Measurements from ENCODE around the gene INAFM2.

The INAFM2 gene

GRCh38 chr15:40365016-40365415 is 41.5 kb downstream of the INAFM2 start:
- DNase-seq, result no peak

GRCh38 chr15:40365624-40366456 is 42.3 kb downstream of the INAFM2 start:
- DNase-seq, result no peak

DNA sequence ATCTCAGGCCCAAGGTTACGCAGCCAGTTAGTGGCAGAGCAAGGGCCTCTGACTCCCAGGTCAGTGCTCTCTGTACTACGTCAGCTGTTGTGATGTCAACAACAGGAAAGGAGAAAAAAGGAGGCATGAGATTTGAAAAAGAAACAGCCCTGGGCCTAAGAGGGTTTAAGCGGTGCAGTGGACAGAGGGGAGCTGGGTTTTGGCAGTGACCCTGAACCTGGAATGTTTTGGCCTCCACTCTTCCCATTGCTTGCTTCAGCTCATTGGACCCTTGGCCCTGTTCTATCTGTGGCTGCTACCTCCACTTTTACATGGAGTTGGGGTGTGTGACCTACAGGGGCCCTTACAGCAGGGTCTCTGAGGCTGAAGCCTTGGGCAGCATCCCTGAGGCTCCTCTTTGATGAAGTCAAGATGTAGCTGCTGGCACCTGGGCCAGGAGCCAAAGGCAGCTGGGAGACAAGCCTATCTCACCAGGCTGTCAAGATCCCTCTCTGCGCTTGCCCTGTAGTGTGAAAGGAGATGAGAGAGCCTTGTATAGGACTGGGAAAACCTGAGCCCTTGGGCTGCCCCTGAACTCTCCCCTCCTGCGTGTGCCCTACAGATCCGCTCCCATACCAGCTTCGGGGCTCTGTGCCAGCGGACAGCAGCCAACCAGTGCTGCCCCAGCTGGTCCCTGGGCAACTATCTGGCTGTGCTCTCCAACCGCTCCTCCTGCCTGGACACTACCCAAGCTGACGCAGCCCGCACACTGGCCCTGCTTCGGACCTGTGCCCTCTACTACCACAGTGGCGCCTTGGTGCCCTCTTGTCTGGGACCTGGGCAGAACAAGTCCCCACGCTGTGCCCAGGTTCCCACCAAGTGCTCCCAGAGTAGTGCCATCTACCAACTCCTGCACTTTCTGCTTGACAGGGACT is 43.2 kb downstream of the INAFM2 start:
- no peak for DNase-seq

- DNase-seq, result no peak
Observed at GRCh38 chr15:40367371-40367685, 43.8 kb downstream of the INAFM2 start.

DNA sequence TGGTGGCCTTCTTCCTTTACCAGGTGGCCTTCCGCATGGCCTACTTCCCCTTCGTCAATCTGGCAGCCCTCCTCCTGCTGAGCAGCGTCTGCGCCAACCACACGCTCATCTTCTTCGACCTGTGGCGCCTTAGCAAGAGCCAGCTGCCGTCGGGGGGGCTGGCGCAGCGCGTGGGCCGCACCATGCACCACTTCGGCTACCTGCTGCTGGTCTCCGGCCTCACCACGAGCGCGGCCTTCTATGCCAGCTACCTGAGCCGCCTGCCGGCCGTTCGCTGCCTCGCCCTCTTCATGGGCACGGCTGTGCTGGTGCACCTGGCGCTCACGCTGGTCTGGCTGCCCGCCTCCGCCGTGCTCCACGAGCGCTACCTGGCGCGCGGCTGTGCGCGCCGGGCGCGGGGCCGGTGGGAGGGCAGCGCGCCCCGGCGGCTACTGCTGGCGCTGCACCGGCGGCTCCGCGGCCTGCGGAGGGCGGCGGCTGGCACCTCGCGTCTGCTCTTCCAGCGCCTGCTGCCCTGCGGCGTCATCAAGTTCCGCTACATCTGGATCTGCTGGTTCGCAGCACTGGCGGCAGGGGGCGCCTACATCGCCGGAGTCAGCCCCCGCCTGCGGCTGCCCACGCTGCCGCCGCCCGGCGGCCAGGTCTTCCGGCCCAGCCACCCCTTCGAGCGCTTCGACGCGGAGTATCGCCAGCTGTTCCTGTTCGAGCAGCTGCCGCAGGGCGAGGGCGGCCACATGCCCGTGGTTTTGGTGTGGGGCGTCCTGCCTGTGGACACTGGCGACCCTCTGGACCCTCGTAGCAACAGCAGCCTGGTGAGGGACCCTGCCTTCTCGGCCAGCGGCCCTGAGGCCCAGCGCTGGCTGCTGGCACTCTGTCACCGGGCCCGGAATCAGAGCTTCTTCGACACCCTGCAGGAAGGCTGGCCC is 44.5 kb downstream of the INAFM2 start:
- DNase-seq, result peak; percentile 81

DNA sequence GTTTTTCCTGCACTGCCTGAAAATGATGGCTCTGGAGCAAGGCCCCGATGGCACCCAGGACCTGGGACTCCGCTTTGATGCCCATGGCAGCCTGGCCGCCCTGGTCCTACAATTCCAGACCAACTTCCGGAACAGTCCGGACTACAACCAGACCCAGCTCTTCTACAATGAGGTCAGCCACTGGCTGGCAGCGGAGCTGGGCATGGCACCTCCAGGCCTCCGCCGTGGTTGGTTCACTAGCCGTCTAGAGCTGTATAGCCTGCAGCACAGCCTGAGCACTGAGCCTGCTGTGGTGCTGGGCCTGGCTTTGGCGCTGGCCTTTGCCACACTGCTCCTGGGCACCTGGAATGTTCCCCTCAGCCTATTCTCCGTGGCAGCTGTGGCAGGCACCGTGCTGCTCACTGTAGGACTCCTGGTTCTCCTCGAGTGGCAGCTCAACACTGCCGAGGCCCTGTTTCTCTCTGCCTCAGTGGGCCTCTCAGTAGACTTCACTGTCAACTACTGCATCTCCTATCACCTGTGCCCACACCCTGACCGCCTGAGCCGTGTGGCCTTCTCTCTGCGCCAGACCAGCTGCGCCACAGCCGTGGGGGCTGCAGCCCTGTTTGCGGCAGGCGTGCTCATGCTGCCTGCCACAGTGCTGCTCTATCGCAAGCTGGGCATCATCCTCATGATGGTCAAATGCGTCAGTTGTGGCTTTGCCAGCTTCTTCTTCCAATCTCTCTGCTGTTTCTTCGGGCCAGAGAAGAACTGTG is 45.4 kb downstream of the INAFM2 start:
- DNase-seq, result no peak

- DNase-seq, result no peak
Observed at GRCh38 chr15:40369474-40369869, 46.0 kb downstream of the INAFM2 start.

DNA sequence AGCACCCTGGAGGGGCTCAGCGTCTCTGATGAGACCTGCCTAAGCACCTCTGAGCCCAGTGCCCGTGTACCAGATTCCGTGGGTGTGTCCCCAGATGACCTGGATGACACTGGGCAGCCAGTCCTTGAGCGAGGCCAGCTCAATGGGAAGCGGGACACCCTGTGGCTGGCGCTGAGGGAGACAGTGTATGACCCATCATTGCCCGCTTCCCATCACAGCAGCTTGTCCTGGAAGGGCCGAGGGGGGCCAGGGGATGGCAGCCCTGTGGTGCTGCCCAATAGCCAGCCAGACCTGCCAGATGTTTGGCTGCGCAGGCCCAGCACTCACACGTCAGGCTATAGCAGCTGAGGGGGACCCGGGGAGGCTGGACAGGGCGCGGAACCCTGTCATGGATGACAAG is 46.5 kb downstream of the INAFM2 start:
- DNase-seq, result no peak

DNA sequence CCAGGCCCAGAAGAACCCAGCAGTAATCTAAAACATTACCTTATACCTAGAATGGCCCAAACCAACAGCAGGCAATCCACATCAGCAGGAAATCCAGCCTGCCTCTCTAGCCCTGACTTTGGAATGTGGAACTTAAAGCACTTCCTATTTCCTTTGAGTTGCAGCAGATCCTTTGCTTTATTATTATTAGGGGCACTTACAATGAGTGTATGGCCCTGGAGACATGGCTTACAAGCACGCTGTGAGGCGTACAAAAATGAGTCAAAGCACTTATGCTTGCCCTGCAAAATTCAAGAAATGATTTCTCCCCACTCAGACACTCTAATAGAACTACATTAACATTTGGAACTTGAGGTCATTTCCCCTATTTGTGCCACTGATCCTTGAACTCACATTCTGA is 49.5 kb downstream of the INAFM2 start:
- peak; percentile 10 for DNase-seq
